ENCODE results near the gene LHFPL4.
"Not testable (repeated sequence)": the region's sequence is repeated elsewhere in the genome, so short reads cannot be mapped to it uniquely, and the experiment has no call there.

The LHFPL4 gene

GRCh38 chr3:9553021-9553947 is at the start of gene LHFPL4:
Gene LHFPL4, minus strand, starts transcription at chr3:9553822. Its CDS starts 1,143 bp downstream, at chr3:9552679.
- DNase-seq: no peak

- DNase-seq: no peak
Measured at GRCh38 chr3:9602620-9603019, 49.0 kb upstream of the LHFPL4 start.

- DNase-seq: not testable (repeated sequence)
Measured at GRCh38 chr3:9601006-9601581, 47.5 kb upstream of the LHFPL4 start.

GRCh38 chr3:9600597-9600996 is 47.0 kb upstream of the LHFPL4 start:
- DNase-seq: no peak

- no peak for DNase-seq
Measured at GRCh38 chr3:9598783-9599387, 45.3 kb upstream of the LHFPL4 start.

GRCh38 chr3:9595877-9596276 is 42.3 kb upstream of the LHFPL4 start:
- no peak for DNase-seq

GRCh38 chr3:9591781-9592180 is 38.2 kb upstream of the LHFPL4 start:
- DNase-seq: not testable (repeated sequence)

GRCh38 chr3:9590282-9590791 is 36.7 kb upstream of the LHFPL4 start:
- no peak for DNase-seq

GRCh38 chr3:9583792-9584191 is 30.2 kb upstream of the LHFPL4 start:
- no peak for DNase-seq

GRCh38 chr3:9583371-9583770 is 29.7 kb upstream of the LHFPL4 start:
- DNase-seq: no peak

- DNase-seq: no peak
Measured at GRCh38 chr3:9582332-9582731, 28.7 kb upstream of the LHFPL4 start.

- DNase-seq: no peak
Measured at GRCh38 chr3:9581742-9582141, 28.1 kb upstream of the LHFPL4 start.

GRCh38 chr3:9569054-9569453 is 15.4 kb upstream of the LHFPL4 start:
- no peak for DNase-seq

GRCh38 chr3:9565316-9565715 is 11.7 kb upstream of the LHFPL4 start:
- no peak for DNase-seq

GRCh38 chr3:9563851-9564250 is 10.2 kb upstream of the LHFPL4 start:
- DNase-seq: no peak

GRCh38 chr3:9560056-9560455 is 6.4 kb upstream of the LHFPL4 start:
- DNase-seq: not testable (repeated sequence)

- DNase-seq: no peak
Measured at GRCh38 chr3:9553948-9554513, 409 bp upstream of the LHFPL4 start.

- no peak for DNase-seq
Measured at GRCh38 chr3:9552252-9552999, 1.2 kb downstream of the LHFPL4 start.

GRCh38 chr3:9550999-9551398 is 2.6 kb downstream of the LHFPL4 start:
- no peak for DNase-seq

GRCh38 chr3:9549600-9549999 is 4.0 kb downstream of the LHFPL4 start:
- no peak for DNase-seq

- no peak for DNase-seq
Measured at GRCh38 chr3:9548991-9549390, 4.6 kb downstream of the LHFPL4 start.

- no peak for DNase-seq
Measured at GRCh38 chr3:9542182-9542581, 11.4 kb downstream of the LHFPL4 start.

GRCh38 chr3:9536212-9536611 is 17.4 kb downstream of the LHFPL4 start:
- DNase-seq: no peak
